ENCODE results near the gene TMED8.

The TMED8 gene

GRCh38 chr14:77372304-77372841 is 4.5 kb downstream of the TMED8 start:
- DNase-seq (ENCODE audit: low spot score): no peak
- no peak for TF ChIP-seq CTCF (IDR thresholded peaks at IDR 0.05; ENCODE audit: poor library complexity, severe bottlenecking)
- H3K9me3 ChIP-seq (ENCODE audit: severe bottlenecking): no peaks in the 10 kb centered on the region
- H3K27ac ChIP-seq (ENCODE audit: poor library complexity, severe bottlenecking): no peak overlapping the region
- H3K36me3 ChIP-seq (ENCODE audit: low read depth): no peaks in the 10 kb centered on the region; the same call in 1 of the 2 replicates
- ATAC-seq (ENCODE audit: low read depth): no peak
- no peaks in the 10 kb centered on the region for H3K27me3 ChIP-seq (ENCODE audit: insufficient read depth, poor library complexity, severe bottlenecking)
- H3K4me1 ChIP-seq (ENCODE audit: insufficient read depth, poor library complexity, severe bottlenecking): peaks cover 6% of the 10 kb centered on the region
- H3K4me3 ChIP-seq (ENCODE audit: severe bottlenecking): no peak overlapping the region

- Histone ChIP-seq H3K4me3 (ENCODE audit: severe bottlenecking) (no peak overlapping the region), H3K9me3 (ENCODE audit: severe bottlenecking) (no peaks in the 10 kb centered on the region), H3K36me3 (ENCODE audit: low read depth) (no peaks in the 10 kb centered on the region; the same call in 1 of the 2 replicates), H3K4me1 (ENCODE audit: insufficient read depth, poor library complexity, severe bottlenecking) (peaks cover 3% of the 10 kb centered on the region), H3K27ac (ENCODE audit: poor library complexity, severe bottlenecking) (no peak overlapping the region), H3K27me3 (ENCODE audit: insufficient read depth, poor library complexity, severe bottlenecking) (no peaks in the 10 kb centered on the region)
- TF ChIP-seq CTCF (IDR thresholded peaks at IDR 0.05; ENCODE audit: poor library complexity, severe bottlenecking): no peak
- DNase-seq (ENCODE audit: low spot score) (no peak), ATAC-seq (ENCODE audit: low read depth) (no peak; the same call in 2 of the 3 replicates)
These were observed 7.6 kb downstream of the TMED8 start for GRCh38 chr14:77369285-77369684.

GRCh38 chr14:77364146-77364545 is 12.7 kb downstream of the TMED8 start:
- Histone ChIP-seq H3K9me3 (ENCODE audit: severe bottlenecking) (no peaks in the 10 kb centered on the region), H3K4me3 (ENCODE audit: severe bottlenecking) (no peak overlapping the region), H3K27ac (ENCODE audit: poor library complexity, severe bottlenecking) (no peak overlapping the region), H3K27me3 (ENCODE audit: insufficient read depth, poor library complexity, severe bottlenecking) (no peaks in the 10 kb centered on the region), H3K36me3 (ENCODE audit: low read depth) (no peaks in the 10 kb centered on the region; the same call in 1 of the 2 replicates), H3K4me1 (ENCODE audit: insufficient read depth, poor library complexity, severe bottlenecking) (no peaks in the 10 kb centered on the region)
- no peak for ATAC-seq (ENCODE audit: low read depth)
- no peak for DNase-seq (ENCODE audit: low spot score)
- no peak for TF ChIP-seq CTCF (IDR thresholded peaks at IDR 0.05; ENCODE audit: poor library complexity, severe bottlenecking)

- no peak overlapping the region for H3K4me3 ChIP-seq (ENCODE audit: severe bottlenecking)
- no peaks in the 10 kb centered on the region for H3K36me3 ChIP-seq (ENCODE audit: low read depth)
- ATAC-seq (ENCODE audit: low read depth) (no peak), DNase-seq (ENCODE audit: low spot score) (no peak)
- no peaks in the 10 kb centered on the region for H3K4me1 ChIP-seq (ENCODE audit: insufficient read depth, poor library complexity, severe bottlenecking)
- no peak for TF ChIP-seq CTCF (IDR thresholded peaks at IDR 0.05; ENCODE audit: poor library complexity, severe bottlenecking)
- H3K27ac ChIP-seq (ENCODE audit: poor library complexity, severe bottlenecking): no peak overlapping the region
- H3K27me3 ChIP-seq (ENCODE audit: insufficient read depth, poor library complexity, severe bottlenecking): no peaks in the 10 kb centered on the region
- H3K9me3 ChIP-seq (ENCODE audit: severe bottlenecking): no peaks in the 10 kb centered on the region
These were observed 17.3 kb downstream of the TMED8 start for GRCh38 chr14:77359626-77360025.

GRCh38 chr14:77356899-77357298 is 20.0 kb downstream of the TMED8 start:
- ATAC-seq (ENCODE audit: low read depth) (no peak), DNase-seq (ENCODE audit: low spot score) (no peak)
- no peak for TF ChIP-seq CTCF (IDR thresholded peaks at IDR 0.05; ENCODE audit: poor library complexity, severe bottlenecking)
- Histone ChIP-seq H3K9me3 (ENCODE audit: severe bottlenecking) (no peaks in the 10 kb centered on the region), H3K27ac (ENCODE audit: poor library complexity, severe bottlenecking) (no peak overlapping the region), H3K4me1 (ENCODE audit: insufficient read depth, poor library complexity, severe bottlenecking) (no peaks in the 10 kb centered on the region), H3K4me3 (ENCODE audit: severe bottlenecking) (no peak overlapping the region), H3K27me3 (ENCODE audit: insufficient read depth, poor library complexity, severe bottlenecking) (no peaks in the 10 kb centered on the region), H3K36me3 (ENCODE audit: low read depth) (no peaks in the 10 kb centered on the region)

All from RWPE2 (cell line).